GM06990 (cell line): ENCODE measurements around the gene VSIG2.

Source experiments
- DNase-seq: peaks from one replicate; pipeline ENCODE4 v3.0.0-alpha.2; 2011; ENCODE audit not compliant: insufficient read length; ENCODE audit errors: extremely low read depth
- H3K27me3 ChIP-seq: replicated peaks from 2 replicates; pipeline ENCODE4 v1.6.0; 2011; ENCODE audit warnings: low read length; ENCODE audit not compliant: control insufficient read depth, insufficient read depth
- H3K36me3 ChIP-seq: 2 replicates; pipeline ENCODE4 v1.5.1; 2011; ENCODE audit warnings: low read length; ENCODE audit not compliant: control insufficient read depth, insufficient read depth
- H3K4me3 ChIP-seq: replicated peaks from 2 replicates; pipeline ENCODE4 v1.5.1; 2011; ENCODE audit warnings: low read depth, mild to moderate bottlenecking, control low read depth, low read length
- TF ChIP-seq, protein P1 (sequence below): IDR thresholded peaks from 2 replicates; pipeline ENCODE4 v1.5.1; 2011; ENCODE audit warnings: low read length, control low read depth, mild to moderate bottlenecking, inconsistent platforms; ENCODE audit not compliant: insufficient read depth, poor library complexity, severe bottlenecking

The VSIG2 gene

GRCh38 chr11:124757320-124757719, 5.3 kb upstream of the VSIG2 start:
- no peaks in the 10 kb centered on the region for H3K27me3 ChIP-seq
- no peak overlapping the region for H3K4me3 ChIP-seq
- peaks cover 4% of the 10 kb centered on the region; the same call in 1 of the 2 replicates for H3K36me3 ChIP-seq
- TF ChIP-seq, protein P1, sequence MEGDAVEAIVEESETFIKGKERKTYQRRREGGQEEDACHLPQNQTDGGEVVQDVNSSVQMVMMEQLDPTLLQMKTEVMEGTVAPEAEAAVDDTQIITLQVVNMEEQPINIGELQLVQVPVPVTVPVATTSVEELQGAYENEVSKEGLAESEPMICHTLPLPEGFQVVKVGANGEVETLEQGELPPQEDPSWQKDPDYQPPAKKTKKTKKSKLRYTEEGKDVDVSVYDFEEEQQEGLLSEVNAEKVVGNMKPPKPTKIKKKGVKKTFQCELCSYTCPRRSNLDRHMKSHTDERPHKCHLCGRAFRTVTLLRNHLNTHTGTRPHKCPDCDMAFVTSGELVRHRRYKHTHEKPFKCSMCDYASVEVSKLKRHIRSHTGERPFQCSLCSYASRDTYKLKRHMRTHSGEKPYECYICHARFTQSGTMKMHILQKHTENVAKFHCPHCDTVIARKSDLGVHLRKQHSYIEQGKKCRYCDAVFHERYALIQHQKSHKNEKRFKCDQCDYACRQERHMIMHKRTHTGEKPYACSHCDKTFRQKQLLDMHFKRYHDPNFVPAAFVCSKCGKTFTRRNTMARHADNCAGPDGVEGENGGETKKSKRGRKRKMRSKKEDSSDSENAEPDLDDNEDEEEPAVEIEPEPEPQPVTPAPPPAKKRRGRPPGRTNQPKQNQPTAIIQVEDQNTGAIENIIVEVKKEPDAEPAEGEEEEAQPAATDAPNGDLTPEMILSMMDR = no peak
- DNase-seq = no peak

DNA sequence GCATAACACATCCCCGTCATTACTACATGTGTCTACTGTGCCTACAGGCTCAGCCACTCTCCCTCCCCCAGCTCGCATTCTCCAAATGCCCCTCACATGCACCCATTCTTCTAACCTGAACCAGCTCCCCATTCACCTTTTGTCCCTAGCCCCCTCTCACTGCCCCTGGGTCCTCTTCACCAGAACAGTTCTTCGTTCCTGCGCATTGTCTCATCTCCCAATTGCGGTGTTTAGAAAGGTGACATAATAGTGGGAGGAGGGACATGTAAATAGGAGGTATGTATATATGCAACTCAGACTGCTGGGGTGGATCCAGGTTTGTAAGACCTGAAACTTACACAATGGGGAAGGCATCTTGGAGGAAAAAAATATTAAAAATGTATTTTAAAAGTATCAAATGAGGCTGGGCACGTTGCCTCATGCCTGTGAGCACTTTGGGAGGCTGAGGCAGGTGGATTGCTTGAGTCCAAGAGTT, 4.7 kb upstream of the VSIG2 start:
- H3K36me3 ChIP-seq = peaks cover 4% of the 10 kb centered on the region; the same call in 1 of the 2 replicates

DNA sequence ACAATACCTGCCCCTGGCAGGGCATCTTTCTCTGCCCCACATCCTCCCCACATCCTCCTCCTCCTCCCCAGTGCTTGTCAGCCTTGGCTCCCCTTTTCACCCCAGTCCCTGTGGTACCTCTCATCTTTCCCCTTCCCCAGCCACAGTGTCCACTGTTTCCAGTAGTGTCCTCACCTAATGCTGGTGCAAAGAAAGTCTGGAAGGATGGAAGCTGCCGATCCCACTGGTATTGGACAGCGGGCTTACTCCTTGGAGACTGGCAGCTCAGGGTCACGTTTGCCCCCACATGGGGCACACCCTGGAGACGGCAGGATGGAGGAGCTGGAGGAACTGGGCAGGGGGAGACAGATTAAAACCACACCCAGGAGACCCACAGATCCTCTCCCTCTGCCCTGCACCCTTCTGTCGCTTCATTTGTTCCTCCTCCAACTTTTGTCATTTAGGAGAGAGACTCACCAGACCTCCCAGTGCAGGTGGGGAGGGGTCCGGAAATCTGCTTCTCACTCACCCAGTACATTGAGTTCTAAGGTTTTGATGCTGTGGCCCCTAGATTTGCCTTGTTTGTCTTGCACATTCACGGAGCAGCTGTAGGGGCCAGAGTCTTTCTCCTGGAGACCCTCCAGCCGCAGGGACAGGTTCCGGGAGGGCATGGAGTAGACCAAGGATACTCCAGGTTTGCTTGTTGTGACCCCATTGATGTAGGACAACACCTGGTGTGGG, 4.1 kb upstream of the VSIG2 start:
- no peaks in the 10 kb centered on the region for H3K27me3 ChIP-seq
- no peak overlapping the region for H3K4me3 ChIP-seq
- TF ChIP-seq, protein P1 = no peak
- peaks cover 4% of the 10 kb centered on the region; the same call in 1 of the 2 replicates for H3K36me3 ChIP-seq
- DNase-seq = no peak

More for the DNA sequence above, 4.7 kb upstream of the VSIG2 start:
- no peak for DNase-seq
- TF ChIP-seq, protein P1 = no peak
- Histone ChIP-seq H3K27me3 (no peaks in the 10 kb centered on the region), H3K4me3 (no peak overlapping the region)

DNA sequence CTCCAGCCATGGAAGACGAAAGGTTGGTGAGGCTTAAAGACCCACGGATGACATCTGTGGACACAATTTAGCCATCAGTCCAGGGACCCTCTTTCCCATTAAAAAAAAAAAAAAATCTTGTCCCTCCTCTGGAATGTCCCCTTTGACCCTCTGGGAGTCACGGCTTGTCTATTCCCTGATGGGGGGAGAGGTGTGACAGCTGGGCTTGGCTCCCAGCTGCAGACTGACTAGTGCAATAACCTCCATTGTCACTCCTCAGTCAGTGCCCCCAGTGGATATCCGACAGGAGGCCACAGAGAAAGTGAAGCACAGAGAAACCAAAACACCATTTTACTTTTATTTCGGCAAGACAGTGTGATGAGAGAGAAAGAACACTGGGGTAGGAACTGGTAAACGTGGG, 2.7 kb upstream of the VSIG2 start:
- H3K27me3 ChIP-seq = no peaks in the 10 kb centered on the region
- TF ChIP-seq, protein P1 = no peak

DNA sequence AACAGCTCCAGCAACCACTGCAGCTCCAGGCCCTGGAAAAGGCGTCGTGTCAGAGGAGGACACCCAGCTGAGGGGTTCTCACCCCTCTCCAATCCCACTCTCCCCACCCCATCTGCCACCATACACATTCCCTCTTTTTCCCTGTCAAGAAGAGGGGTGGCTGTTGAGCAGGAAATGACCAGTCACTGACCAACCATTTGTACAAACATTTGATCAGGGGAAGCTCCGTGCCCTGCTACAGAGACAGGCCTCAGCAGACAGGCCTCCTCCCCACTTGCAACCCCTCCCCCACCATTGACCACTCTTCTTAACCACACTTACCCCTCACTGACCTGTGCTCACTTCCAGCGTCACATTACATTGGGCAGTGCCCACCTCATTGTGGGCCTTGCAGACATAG, 2.3 kb upstream of the VSIG2 start:
- DNase-seq = no peak
- H3K27me3 ChIP-seq = no peaks in the 10 kb centered on the region
- peaks cover 4% of the 10 kb centered on the region; the same call in 1 of the 2 replicates for H3K36me3 ChIP-seq
- H3K4me3 ChIP-seq = no peak overlapping the region
- TF ChIP-seq, protein P1 = no peak

More for the DNA sequence above, 2.7 kb upstream of the VSIG2 start:
- no peak overlapping the region for H3K4me3 ChIP-seq
- no peak for DNase-seq
- H3K36me3 ChIP-seq = peaks cover 4% of the 10 kb centered on the region; the same call in 1 of the 2 replicates
